Stimulated activated CD4-positive, alpha-beta T cell treated with anti-CD3 and anti-CD28 coated beads, Interleukin-2, amount 100 ng/mL, for 24 hours (primary cell): ENCODE data around the gene USPL1.
"Not testable (repeated sequence)": the region's sequence is repeated elsewhere in the genome, so short reads cannot be mapped to it uniquely, and the experiment has no call there.

Experiments
- DNase-seq, 2 donors: peaks; one replicate each; pipeline ENCODE4 v3.0.0-alpha.2; 2020

USPL1 gene

GRCh38 chr13:30616927-30617314 lies 799 bp upstream of the USPL1 start:
- DNase-seq: no peak

DNA sequence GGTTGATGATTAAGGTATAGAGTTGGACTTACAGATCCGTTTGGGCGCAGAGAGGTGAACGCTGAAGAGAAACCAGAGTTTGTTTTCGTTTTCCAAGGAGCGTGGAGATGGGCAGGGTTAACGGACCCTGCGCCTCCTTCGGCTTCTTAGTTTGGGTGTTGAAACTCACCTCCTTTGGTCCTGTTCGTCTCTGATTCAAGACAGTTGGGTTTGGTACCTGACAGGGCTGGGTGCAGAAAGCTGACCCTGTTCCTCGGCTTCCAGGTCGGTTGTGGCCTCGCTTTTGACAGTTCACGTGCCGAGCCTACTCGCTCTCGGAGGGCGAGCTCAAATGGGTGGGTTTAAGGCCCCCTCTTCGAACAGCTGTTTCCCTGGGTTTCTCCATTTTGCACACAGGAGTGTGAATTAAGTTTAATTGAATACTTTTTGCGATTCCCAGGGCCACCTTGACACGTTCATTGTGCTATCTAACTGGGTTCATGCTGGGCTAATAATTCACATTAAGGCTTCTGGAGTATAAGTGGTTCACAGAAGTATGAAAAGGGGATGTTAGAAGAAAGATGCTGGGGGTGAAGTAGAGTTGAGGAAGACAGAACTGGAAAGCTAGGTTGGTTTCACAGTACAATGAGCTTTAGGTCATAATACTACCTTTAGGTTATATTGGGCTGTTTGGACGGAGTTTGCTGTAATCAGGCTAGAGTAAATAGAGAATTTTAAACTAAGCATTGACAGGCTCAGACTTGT lies 638 bp downstream of the USPL1 start:
- no peak for DNase-seq

DNA sequence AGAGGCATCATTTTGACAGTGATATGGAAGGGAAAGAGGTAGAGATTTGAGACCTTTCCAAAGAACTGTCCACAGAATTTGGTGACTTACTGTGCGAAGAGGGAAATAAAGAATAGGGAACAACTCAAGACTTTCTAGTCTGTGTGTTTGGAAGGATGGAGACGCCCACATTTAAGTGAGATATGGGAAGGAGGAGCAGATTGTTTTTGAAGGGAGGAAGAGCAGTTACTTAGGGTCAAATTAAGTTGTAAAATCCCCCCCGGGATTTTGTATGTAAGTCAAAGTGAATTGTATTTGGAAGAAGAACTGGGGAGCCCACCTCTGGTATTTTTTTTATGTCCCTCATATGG lies 1.2 kb downstream of the USPL1 start:
- DNase-seq: no peak

DNA sequence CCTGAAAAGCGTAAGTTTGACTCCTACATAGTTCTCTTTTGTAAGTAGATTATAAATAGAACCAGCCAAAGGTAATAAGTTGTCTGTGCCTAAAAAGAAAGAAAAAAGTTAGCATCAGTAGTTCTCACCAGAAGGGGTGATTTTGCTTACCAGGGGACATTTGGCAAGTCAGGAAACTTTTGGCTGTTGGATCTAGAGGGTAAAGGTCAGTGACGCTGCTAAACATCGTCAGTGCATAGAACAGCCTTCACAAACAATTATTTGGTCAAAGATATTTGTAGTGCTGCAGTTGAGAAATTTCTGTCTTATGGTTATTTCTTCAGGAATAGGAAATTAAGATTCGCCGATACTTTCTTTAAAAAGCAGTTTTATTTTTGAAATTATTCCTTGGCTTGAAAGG lies 2.0 kb downstream of the USPL1 start:
- DNase-seq: no peak

DNA sequence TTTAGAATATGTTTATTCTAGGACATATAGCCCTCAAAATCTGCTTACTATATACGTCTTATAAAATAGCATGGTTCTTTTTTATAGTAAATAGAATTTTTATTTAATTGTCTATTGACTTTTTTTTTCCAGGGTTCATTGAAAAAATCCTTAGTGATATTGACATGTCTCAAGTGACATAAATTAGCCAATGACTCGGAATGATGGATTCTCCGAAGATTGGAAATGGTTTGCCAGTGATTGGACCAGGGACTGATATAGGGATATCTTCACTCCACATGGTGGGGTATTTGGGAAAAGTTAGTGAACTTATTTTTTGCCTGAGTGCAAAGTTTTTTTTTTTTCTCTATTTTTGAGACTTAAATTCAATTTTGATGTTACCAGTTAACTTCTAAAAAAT lies 3.2 kb downstream of the USPL1 start:
- DNase-seq: no peak

GRCh38 chr13:30622551-30622950 lies 4.8 kb downstream of the USPL1 start:
- no peak for DNase-seq

- no peak for DNase-seq
Measured at GRCh38 chr13:30623392-30623791, 5.7 kb downstream of the USPL1 start.

DNA sequence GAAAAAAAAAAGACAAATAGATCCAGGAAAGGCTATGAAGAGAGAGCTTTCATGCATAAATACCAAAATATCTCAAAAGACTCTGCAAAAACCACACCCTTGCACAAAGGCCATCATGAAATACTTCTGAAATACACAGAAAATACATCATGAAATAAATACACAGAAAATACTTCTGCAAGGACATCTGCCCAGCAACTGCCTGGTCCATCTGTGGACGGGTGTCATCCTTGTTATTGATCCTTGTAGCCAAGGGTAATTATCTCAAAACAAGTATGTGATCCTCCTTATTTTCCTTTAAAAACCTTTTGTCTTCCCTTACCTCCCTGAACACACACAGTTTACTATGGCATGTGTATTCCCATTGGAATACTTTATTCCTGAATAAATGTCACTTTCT lies 6.9 kb downstream of the USPL1 start:
- no peak for DNase-seq

GRCh38 chr13:30629527-30629926 lies 11.8 kb downstream of the USPL1 start:
- DNase-seq: no peak

DNA sequence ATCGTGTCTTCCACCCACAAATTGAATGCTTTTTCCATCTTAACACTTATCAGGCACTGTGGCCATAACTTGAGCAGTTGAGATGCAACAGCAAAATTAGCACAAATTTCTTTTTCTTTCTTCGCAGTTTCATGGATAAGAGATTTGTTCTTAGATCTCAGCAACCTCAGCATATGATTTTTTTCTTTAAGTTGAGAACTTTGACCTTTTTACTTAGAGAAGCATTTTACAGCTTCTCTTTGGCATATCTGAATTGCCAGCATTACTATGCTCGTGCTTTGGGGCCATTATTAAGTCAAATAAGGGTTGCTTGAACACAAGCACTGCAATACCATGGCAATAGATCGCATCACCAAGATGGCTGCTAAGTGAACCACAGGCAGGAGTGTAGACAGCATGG lies 16.1 kb downstream of the USPL1 start:
- no peak for DNase-seq

DNA sequence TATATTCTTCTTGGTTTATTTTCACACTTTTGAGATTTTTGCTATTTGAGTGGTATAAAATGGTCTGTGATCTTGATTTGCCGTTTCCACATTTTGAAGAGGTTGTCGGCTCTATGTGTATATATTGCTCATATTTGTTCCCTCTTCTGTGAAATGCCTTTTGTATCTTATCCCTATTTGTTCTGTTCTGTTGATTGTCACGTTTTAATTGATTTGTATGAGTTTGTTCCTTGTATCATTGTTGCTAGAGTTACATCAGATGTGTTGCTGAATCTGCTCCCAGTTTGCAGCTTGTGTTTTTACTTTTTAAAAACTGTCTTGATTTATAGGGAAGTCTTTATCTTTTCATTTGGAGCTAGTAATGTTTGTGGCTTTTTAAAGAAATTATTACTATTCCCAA lies 17.1 kb downstream of the USPL1 start:
- no peak for DNase-seq

DNA sequence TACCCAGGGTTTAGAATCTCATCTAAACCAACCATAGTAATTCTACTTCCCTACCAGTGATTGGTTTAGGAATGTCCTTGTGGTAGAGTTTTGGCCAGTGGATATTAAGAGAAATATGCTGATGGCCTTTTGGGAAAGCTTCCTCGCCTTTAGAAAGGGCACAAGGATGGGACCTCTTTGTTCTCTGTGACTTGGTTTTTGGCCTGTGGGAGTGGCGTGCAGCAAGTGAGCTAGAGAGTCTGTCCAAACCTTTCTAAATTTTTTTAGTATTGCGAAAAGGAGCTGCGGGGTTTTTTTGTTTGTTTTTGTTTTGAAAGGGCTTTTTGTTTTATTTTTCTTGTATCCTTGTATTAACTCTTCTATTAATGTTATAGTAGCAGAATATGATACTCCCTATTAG lies 20.6 kb downstream of the USPL1 start:
- DNase-seq: no peak

DNA sequence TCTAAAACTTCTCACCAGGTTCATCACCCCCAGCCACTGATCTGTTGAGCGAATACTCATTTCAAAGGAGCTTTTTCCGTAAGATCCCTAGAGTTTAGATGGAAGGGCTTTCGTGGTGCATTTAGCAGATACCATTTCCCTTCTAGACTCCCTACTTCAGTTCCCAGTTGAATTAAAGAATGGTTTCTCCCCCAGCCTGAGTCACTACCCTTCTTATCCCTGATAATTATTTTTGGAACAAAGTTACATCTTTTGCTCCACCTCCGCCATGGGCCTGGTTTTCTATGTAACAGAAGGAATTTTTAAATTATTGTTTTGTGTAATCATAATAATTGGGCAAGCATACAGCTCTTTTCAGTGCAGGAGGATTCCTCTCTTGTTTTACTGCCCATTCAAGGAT lies 22.0 kb downstream of the USPL1 start:
- DNase-seq: no peak

DNA sequence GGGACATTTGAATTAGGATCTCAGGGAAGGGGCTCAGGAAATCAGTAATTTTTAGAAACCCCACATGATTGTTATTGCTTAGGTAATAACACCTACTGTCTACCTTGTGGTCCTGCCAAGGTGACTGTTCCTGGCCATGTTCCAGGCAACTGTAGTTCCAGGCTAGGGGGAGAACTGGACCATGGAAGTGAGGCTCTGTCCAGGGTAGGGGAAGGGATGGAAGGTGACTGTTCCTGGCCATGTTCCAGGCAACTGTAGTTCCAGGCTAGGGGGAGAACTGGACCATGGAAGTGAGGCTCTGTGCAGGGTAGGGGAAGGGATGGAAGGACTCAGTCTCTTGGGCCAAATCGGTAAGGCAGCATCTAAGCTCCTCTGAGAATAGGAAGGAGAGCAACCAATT lies 23.5 kb downstream of the USPL1 start:
- DNase-seq: not testable (repeated sequence)

GRCh38 chr13:30645629-30646028 lies 27.9 kb downstream of the USPL1 start:
- DNase-seq: no peak

- no peak for DNase-seq
Measured at GRCh38 chr13:30647420-30647819, 29.7 kb downstream of the USPL1 start.

GRCh38 chr13:30647824-30648521 lies 30.3 kb downstream of the USPL1 start:
- no peak for DNase-seq

DNA sequence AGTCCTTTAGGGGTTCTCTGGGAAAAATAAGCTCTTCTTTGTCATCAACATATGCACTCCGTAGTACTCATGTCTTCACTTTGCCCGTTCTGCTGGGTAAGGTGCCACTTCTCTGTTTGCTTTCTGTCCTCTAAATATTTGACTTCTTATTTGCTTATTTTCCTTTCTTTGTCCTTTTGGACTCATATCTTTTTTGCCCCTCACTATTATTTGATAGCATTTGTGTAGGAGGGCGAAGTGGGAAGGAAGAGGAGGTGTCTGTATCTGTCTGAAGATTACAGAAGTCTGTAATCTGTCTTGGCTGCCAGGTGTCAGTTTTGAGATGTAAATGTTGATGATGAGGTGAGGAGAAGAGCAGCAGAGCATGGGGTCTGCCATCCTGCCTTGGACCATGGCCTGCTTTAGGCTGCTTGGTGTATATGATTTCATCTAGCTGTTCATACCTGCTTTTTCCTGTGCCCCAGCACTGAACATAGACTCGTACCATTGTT lies 30.8 kb downstream of the USPL1 start:
- no peak for DNase-seq

GRCh38 chr13:30651648-30652047 lies 33.9 kb downstream of the USPL1 start:
- not testable (repeated sequence) for DNase-seq

- no peak for DNase-seq
Measured at GRCh38 chr13:30652746-30653386, 35.1 kb downstream of the USPL1 start.

- DNase-seq: no peak
Measured at GRCh38 chr13:30654430-30654829, 36.7 kb downstream of the USPL1 start.

DNA sequence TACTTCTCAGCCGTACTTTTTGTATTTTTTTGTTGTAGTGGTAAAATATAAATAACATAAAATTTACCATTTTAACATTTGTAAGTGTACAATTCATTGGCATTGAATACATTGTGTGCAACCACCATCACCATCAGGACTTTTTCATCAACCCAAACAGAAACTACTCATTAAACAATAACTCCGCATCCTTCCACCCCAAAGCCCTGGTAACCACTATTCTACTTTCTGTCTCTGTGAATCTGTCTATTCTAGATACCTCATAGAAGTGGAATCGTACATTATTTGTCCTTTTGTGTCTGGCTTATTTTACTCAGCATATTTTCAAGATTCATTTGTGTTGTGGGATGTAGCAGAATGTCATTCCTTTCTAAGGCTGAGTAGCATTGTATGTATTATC lies 38.5 kb downstream of the USPL1 start:
- DNase-seq: no peak

DNA sequence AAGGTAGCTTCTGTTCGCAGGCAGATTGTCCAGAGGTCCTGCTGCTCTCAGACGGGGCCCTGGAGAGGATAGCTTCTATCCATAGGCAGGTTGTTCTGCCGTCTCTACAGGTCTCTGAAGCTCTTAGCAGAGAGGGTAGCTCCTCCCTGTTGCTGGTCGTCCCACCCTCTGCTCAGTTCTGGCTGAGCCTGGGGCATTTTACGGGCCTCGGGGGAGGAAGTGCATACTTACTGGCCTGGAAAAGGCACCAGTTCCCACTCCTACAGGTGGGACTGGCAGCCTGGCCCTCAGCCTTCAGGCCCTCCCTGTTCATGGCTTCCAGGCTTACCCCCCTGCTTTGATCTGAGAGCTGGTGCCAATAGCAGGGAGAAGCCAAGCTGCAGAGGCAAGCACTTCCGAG lies 42.3 kb downstream of the USPL1 start:
- no peak for DNase-seq

DNA sequence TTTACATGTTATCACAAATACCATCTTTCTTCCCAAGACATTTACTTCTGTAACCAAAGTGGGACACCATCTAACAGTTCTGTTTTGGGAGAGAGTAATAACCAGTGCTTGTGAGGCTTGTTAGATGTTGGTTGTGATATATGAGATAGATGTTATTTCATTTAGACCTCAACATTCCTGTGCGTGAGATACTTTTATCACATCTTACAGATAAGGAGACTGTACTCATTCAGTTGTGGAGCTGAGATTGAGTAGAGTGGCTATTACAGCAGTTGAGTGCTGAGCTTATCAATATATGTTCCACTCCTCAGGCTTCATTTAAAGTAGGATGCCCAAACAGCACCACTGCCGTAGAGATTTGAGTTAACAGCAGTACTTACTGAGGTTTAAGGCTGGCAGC lies 43.1 kb downstream of the USPL1 start:
- no peak for DNase-seq
